Testis (tissue), 2 donors: ENCODE measurements around the gene CIBAR2.

Experiments
- CTCF ChIP-seq, 3 experiments: fragments of 450-650 bp in 2 of 3; fragments of 200-600 bp in 1 of 3; sonication (generic) in 1 of 3; IDR thresholded peaks; one replicate each; pipeline ENCODE4 v1.5.1; 2016 to 2019; ENCODE audit warnings: antibody characterized with exemption in 3 of 3, mild to moderate bottlenecking in 2 of 3, moderate library complexity in 1 of 3
- POLR2A ChIP-seq: fragments of 450-650 bp; IDR thresholded peaks from one replicate; pipeline ENCODE4 v1.6.1; 2017; ENCODE audit warnings: antibody characterized with exemption, mild to moderate bottlenecking, moderate library complexity

GRCh38 chr16:85151603-85152413, 39.5 kb upstream of the CIBAR2 start:
- TF ChIP-seq CTCF (IDR thresholded peaks at IDR 0.05): no peak
- no peak for TF ChIP-seq POLR2A
